ENCODE measurements around the gene PKD1.
A peak's percentile ranks its signal among the peaks of the same experiment; 100 is the strongest.

PKD1 gene

DNA sequence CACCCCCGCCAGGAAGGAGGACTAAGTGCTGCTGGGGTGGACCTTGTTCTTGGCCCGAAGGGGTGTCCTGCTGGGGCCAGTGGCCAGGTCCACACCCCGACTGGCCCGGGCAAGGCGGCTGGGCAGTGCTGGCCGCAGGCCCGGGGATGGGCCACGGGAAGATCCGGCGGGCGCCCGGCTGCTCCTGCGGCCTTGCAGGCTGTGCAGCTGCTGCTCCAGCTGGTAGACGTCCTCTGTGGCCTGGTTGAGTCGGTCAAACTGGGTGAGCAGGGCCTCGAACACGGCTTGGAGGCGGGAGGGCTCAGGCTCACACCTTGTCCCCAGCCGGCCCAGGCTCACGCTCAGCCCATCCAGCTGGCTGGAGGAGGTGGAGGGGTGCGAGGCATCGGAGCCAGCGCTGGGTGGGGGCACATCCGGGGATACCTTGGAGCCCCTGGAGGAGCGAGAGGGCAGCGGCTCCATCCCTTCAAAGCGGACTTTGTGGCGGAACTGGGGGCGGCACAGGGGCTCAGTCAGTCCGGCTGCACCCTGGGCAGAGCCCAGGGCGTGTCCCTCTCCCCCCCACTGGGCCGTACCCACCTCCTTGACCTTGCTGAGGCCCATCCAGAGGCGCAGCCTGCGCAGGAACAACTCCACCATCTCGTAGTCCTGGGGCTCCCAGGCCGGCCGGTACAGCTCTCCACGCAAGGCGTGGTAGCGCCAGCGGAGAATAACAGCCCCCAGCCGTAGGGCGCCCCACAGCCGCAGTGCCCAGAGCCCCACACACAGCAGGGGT is 45.8 kb downstream of the PKD1 start:
- TF ChIP-seq, protein P1, sequence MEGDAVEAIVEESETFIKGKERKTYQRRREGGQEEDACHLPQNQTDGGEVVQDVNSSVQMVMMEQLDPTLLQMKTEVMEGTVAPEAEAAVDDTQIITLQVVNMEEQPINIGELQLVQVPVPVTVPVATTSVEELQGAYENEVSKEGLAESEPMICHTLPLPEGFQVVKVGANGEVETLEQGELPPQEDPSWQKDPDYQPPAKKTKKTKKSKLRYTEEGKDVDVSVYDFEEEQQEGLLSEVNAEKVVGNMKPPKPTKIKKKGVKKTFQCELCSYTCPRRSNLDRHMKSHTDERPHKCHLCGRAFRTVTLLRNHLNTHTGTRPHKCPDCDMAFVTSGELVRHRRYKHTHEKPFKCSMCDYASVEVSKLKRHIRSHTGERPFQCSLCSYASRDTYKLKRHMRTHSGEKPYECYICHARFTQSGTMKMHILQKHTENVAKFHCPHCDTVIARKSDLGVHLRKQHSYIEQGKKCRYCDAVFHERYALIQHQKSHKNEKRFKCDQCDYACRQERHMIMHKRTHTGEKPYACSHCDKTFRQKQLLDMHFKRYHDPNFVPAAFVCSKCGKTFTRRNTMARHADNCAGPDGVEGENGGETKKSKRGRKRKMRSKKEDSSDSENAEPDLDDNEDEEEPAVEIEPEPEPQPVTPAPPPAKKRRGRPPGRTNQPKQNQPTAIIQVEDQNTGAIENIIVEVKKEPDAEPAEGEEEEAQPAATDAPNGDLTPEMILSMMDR (conservative IDR thresholded peaks at IDR 0.05), result no peak
- no peak for TF ChIP-seq ZFX (IDR thresholded peaks at IDR 0.05)
- H3K27ac ChIP-seq, result no peak overlapping the region

GRCh38 chr16:2088759-2089358 is 46.8 kb downstream of the PKD1 start:
- TF ChIP-seq ZFX (IDR thresholded peaks at IDR 0.05), result no peak
- TF ChIP-seq, protein P1 (conservative IDR thresholded peaks at IDR 0.05), result no peak
- H3K27ac ChIP-seq, result no peak overlapping the region

GRCh38 chr16:2087748-2088631 is 47.7 kb downstream of the PKD1 start:
- no peak for TF ChIP-seq ZFX (IDR thresholded peaks at IDR 0.05)
- TF ChIP-seq, protein P1 (conservative IDR thresholded peaks at IDR 0.05), result no peak
- H3K27ac ChIP-seq, result peak overlapping the region; percentile 88; the same call in 1 of the 2 replicates

- peak overlapping the region; percentile 88 for H3K27ac ChIP-seq
- TF ChIP-seq, protein P1 (conservative IDR thresholded peaks at IDR 0.05), result no peak
- TF ChIP-seq ZFX (IDR thresholded peaks at IDR 0.05), result no peak
Measured at GRCh38 chr16:2086812-2087747, 48.6 kb downstream of the PKD1 start.

DNA sequence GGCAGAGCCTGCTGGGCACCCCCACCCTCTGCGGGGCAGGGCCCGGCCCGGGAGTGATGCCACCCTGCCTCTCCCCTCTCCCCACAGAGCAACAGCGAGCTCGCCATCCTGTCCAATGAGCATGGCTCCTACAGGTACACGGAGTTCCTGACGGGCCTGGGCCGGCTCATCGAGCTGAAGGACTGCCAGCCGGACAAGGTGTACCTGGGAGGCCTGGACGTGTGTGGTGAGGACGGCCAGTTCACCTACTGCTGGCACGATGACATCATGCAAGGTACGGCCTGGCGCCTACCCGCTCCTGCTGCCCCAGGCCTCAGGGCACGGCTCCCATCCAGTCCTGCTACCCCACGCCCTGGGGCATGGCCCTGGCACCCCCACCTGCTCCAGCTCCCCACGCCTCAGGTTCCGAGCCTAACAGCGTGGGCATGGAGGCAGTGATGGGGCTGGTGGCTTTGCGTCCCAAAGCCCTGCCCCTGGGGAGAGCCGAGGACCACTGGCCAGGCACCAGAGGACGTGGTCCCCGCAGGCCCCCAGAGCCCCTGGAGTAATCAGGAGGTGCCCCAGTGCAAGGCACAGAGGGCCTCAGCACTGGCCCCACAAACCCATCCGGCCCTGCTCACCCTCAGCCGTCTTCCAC is 49.5 kb downstream of the PKD1 start:
- H3K27ac ChIP-seq, result peak overlapping the region; percentile 88
- TF ChIP-seq, protein P1 (conservative IDR thresholded peaks at IDR 0.05), result no peak
- TF ChIP-seq ZFX (IDR thresholded peaks at IDR 0.05), result peak; percentile 52; the same call in 1 of the 2 replicates

DNA sequence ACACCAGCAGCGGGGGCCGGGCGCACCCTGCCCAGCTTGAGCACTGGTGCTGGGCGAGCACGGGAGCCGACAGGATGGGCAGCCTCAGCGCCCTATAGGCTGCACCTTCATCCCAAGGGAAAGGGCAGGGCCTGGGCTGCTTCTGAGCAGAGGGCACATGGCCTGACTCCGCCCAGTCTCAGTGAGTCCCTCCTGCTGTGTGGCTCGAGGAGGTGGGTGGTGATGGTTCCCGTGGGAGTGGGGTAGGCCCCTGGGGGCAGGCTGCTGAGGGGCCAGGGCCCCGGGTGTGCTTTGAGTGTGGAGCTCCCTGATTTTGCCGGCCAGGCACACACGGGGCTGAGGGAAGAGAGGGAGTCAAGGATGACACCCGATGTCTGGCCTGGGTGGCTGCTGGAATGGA is 50.0 kb downstream of the PKD1 start:
- no peak for TF ChIP-seq ZFX (IDR thresholded peaks at IDR 0.05)
- TF ChIP-seq, protein P1 (conservative IDR thresholded peaks at IDR 0.05), result no peak
- H3K27ac ChIP-seq, result peak overlapping the region; percentile 88

Data from C4-2B (cell line).